Endodermal cell (in vitro differentiated cells): ENCODE data around the gene RASAL1. TPM values are rescaled to one million over a fixed set of nuclear protein-coding genes. Genes with fewer than 3 reads are reported as not detected.

ENCODE experiments used
- DNase-seq: peaks from one replicate; pipeline ENCODE4 v3.0.0-alpha.2; 2017
- H3K27ac ChIP-seq: 2 replicates; pipeline ENCODE4 v1.5.1; 2013; ENCODE audit warnings: mild to moderate bottlenecking, low read depth, low read length, moderate library complexity
- H3K27me3 ChIP-seq: 2 replicates; pipeline ENCODE4 v1.6.1; 2013; ENCODE audit warnings: mild to moderate bottlenecking, low read length, moderate library complexity; ENCODE audit not compliant: insufficient read depth, control insufficient read depth, poor library complexity, severe bottlenecking
- H3K36me3 ChIP-seq: 2 replicates; pipeline ENCODE4 v1.7.0; 2013; ENCODE audit warnings: mild to moderate bottlenecking, low read length, moderate library complexity; ENCODE audit not compliant: control insufficient read depth, insufficient read depth
- H3K4me1 ChIP-seq: one replicate; pipeline ENCODE4 v1.7.0; 2013; ENCODE audit warnings: low read length; ENCODE audit not compliant: control insufficient read depth, insufficient read depth
- H3K4me3 ChIP-seq: 2 replicates; pipeline ENCODE4 v1.5.1; 2013; ENCODE audit warnings: mild to moderate bottlenecking, low read length, moderate library complexity
- H3K9ac ChIP-seq: 2 replicates; pipeline ENCODE4 v1.6.1; 2013; ENCODE audit warnings: mild to moderate bottlenecking, low read length, moderate library complexity; ENCODE audit not compliant: poor library complexity, severe bottlenecking; ENCODE audit errors: extremely low read depth
- H3K9me3 ChIP-seq: 2 replicates; pipeline ENCODE4 v1.6.1; 2013; ENCODE audit warnings: mild to moderate bottlenecking, low read length, moderate library complexity; ENCODE audit not compliant: control insufficient read depth
- H3K27ac Mint-ChIP-seq: 2 replicates; pipeline ENCODE4 v1.8.0; 2020; ENCODE audit warnings: mixed read lengths
- H3K27me3 Mint-ChIP-seq: 2 replicates; pipeline ENCODE4 v1.8.0; 2021; ENCODE audit warnings: mild to moderate bottlenecking, mixed read lengths; ENCODE audit not compliant: insufficient read depth
- H3K36me3 Mint-ChIP-seq: 2 replicates; pipeline ENCODE4 v1.8.0; 2020; ENCODE audit warnings: low read depth, mixed read lengths
- H3K4me1 Mint-ChIP-seq: 2 replicates; pipeline ENCODE4 v1.8.0; 2020; ENCODE audit warnings: mixed read lengths
- H3K4me3 Mint-ChIP-seq: 2 replicates; pipeline ENCODE4 v1.8.0; 2020; ENCODE audit warnings: mild to moderate bottlenecking, moderate library complexity, mixed read lengths
- H3K9me3 Mint-ChIP-seq: 2 replicates; pipeline ENCODE4 v1.8.0; 2020; ENCODE audit warnings: mild to moderate bottlenecking, mixed read lengths
- CTCF ChIP-seq: fragments of 200-600 bp; sonication (generic); conservative IDR thresholded peaks from 2 replicates; pipeline ENCODE4 v1.5.0; 2021; ENCODE audit warnings: antibody characterized with exemption, mild to moderate bottlenecking
- WGBS, 2 experiments: methylation state at CpG; one replicate each; pipeline versions ENCODE4 v1.1.5 to v1.1.7; 2013; ENCODE audit warnings: missing lambda C conversion rate in 2 of 2, mixed read lengths in 1 of 2; ENCODE audit not compliant: insufficient coverage in 1 of 2, insufficient read length in 1 of 2; 5-methylcytosine and 5-hydroxymethylcytosine counted together
- total RNA-seq, 2 donors: library from RNA; stranded (reverse); fragmentation: NEBNext Ultra II Directional in 1 of 2; extraction: Animal tissue kit (Norgen Biotek cat#: 25700) in 1 of 2; gene quantifications; 2 replicates in 1 of 2; 3 replicates in 1 of 2; pipeline ENCODE4 v1.2.1, GENCODE V29; 2021

RASAL1 gene
- total RNA-seq, 2 donors from 2014 or later = 0.77 to 1.4 TPM

GRCh38 chr12:113077859-113078255 is 57.7 kb downstream of the RASAL1 start:
- H3K4me1 ChIP-seq = no peaks in the 10 kb centered on the region
- no peak overlapping the region for H3K9ac ChIP-seq
- no peaks in the 10 kb centered on the region for H3K36me3 ChIP-seq
- H3K4me3 ChIP-seq = no peak overlapping the region
- peaks cover 52% of the 10 kb centered on the region for H3K27me3 ChIP-seq
- Mint-ChIP-seq H3K27me3 (peaks cover 60% of the 10 kb centered on the region), H3K4me1 (no peaks in the 10 kb centered on the region), H3K4me3 (peak overlapping the region; percentile 44), H3K27ac (no peak overlapping the region), H3K9me3 (no peaks in the 10 kb centered on the region), H3K36me3 (no peaks in the 10 kb centered on the region)
- no peaks in the 10 kb centered on the region for H3K9me3 ChIP-seq
- no peak for TF ChIP-seq CTCF
- H3K27ac ChIP-seq = no peak overlapping the region
- DNase-seq = no peak
- 7 to 10% methylated on average over 4 to 48 of the region's 48 CpGs for WGBS, 2 experiments

GRCh38 chr12:113077057-113077858 is 58.3 kb downstream of the RASAL1 start:
- peak overlapping the region; percentile 44 for H3K4me3 Mint-ChIP-seq
- H3K4me3 ChIP-seq = no peak overlapping the region
- no peaks in the 10 kb centered on the region for H3K36me3 Mint-ChIP-seq
- DNase-seq = peak; percentile 79
- 17 to 19% methylated on average over 39 to 70 of the region's 70 CpGs for WGBS, 2 experiments
- H3K27me3 ChIP-seq = peaks cover 52% of the 10 kb centered on the region
- no peaks in the 10 kb centered on the region for H3K4me1 Mint-ChIP-seq
- no peak overlapping the region for H3K27ac ChIP-seq
- no peak overlapping the region for H3K27ac Mint-ChIP-seq
- TF ChIP-seq CTCF = no peak
- H3K9ac ChIP-seq = no peak overlapping the region
- no peaks in the 10 kb centered on the region for H3K36me3 ChIP-seq
- no peaks in the 10 kb centered on the region for H3K9me3 ChIP-seq
- H3K4me1 ChIP-seq = no peaks in the 10 kb centered on the region
- H3K27me3 Mint-ChIP-seq = peaks cover 60% of the 10 kb centered on the region
- no peaks in the 10 kb centered on the region for H3K9me3 Mint-ChIP-seq

- Mint-ChIP-seq H3K27ac (no peak overlapping the region), H3K4me1 (peaks cover 2% of the 10 kb centered on the region), H3K36me3 (no peaks in the 10 kb centered on the region), H3K9me3 (no peaks in the 10 kb centered on the region), H3K27me3 (peaks cover 55% of the 10 kb centered on the region), H3K4me3 (no peak overlapping the region)
- Histone ChIP-seq H3K4me3 (no peak overlapping the region), H3K9ac (no peak overlapping the region), H3K27me3 (peaks cover 52% of the 10 kb centered on the region), H3K36me3 (no peaks in the 10 kb centered on the region), H3K9me3 (no peaks in the 10 kb centered on the region), H3K27ac (no peak overlapping the region), H3K4me1 (no peaks in the 10 kb centered on the region)
- 81 to 84% methylated on average over 4 to 6 of the region's 6 CpGs for WGBS, 2 experiments
- no peak for DNase-seq
- no peak for TF ChIP-seq CTCF
Observed at GRCh38 chr12:113075137-113075683, 60.4 kb downstream of the RASAL1 start.
